Airway epithelial cell (primary cell): ENCODE results near the gene OR1L4. TPM values are rescaled to one million over a fixed set of nuclear protein-coding genes. Genes with fewer than 3 reads are reported as not detected.

Source experiments
- total RNA-seq: library from RNA; depleted of rRNA; stranded (reverse); fragments of >200 nt; gene quantifications from 2 replicates; pipeline ENCODE4 v1.2.3, GENCODE V29; 2015

Gene OR1L4, protein sequence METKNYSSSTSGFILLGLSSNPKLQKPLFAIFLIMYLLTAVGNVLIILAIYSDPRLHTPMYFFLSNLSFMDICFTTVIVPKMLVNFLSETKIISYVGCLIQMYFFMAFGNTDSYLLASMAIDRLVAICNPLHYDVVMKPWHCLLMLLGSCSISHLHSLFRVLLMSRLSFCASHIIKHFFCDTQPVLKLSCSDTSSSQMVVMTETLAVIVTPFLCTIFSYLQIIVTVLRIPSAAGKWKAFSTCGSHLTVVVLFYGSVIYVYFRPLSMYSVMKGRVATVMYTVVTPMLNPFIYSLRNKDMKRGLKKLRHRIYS
- total RNA-seq = not detected in 2 replicates

GRCh38 chr9:122723690-122724089 lies at the start of gene OR1L4:
OR1L4 (plus strand) TSS chr9:122723990; CDS start chr9:122723990, 0 bp downstream.

GRCh38 chr9:122742003-122742402 lies 18.2 kb downstream of the OR1L4 start, which contains the start of gene OR1L6:
OR1L6 (plus strand) TSS chr9:122742303; CDS start chr9:122749848, 7,545 bp downstream.

Other genes starting within 250 kb of the OR1L4 start
- not detected in 2 replicates for gene OR1J1, start 246.1 kb upstream of the OR1L4 start, total RNA-seq
- not detected in 2 replicates for gene OR1J2, start 213.2 kb upstream of the OR1L4 start, total RNA-seq
- gene OR1J4, start 204.8 kb upstream of the OR1L4 start, total RNA-seq = not detected in 2 replicates
- gene OR1N1, start 196.7 kb upstream of the OR1L4 start, total RNA-seq = not detected in 2 replicates
- gene OR1N2, start 170.9 kb upstream of the OR1L4 start, total RNA-seq = not detected in 2 replicates
- not detected in 2 replicates for gene OR1L8, start 140.6 kb upstream of the OR1L4 start, total RNA-seq
- gene OR1Q1, start 109.3 kb upstream of the OR1L4 start, total RNA-seq = not detected in 2 replicates
- not detected in 2 replicates for gene OR1B1, start 66.4 kb upstream of the OR1L4 start, total RNA-seq
- not detected in 2 replicates for gene OR1L1, start 62.3 kb upstream of the OR1L4 start, total RNA-seq
- not detected in 2 replicates for gene OR1L3, start 48.9 kb upstream of the OR1L4 start, total RNA-seq
- gene OR1L6, start 18.3 kb downstream of the OR1L4 start, total RNA-seq = not detected in 2 replicates
- not detected in 2 replicates for gene OR5C1, start 64.9 kb downstream of the OR1L4 start, total RNA-seq
- gene OR1K1, start 76.1 kb downstream of the OR1L4 start, total RNA-seq = not detected in 2 replicates
- gene PDCL, start 104.6 kb downstream of the OR1L4 start, total RNA-seq = 16.7 and 17.2 TPM in 2 replicates
- gene RC3H2, start 181.4 kb downstream of the OR1L4 start, total RNA-seq = 21.9 and 32.8 TPM in 2 replicates
- 4.5 and 8.5 TPM in 2 replicates for gene ZBTB6, start 189.3 kb downstream of the OR1L4 start, total RNA-seq
- gene ZBTB26, start 207.5 kb downstream of the OR1L4 start, total RNA-seq = 0.56 and 2.5 TPM in 2 replicates
- 11.6 and 15.2 TPM in 2 replicates for gene RABGAP1, start 217.0 kb downstream of the OR1L4 start, total RNA-seq